ENCODE measurements around the gene CCDC183.
"Not testable (repeated sequence)": the region's sequence is repeated elsewhere in the genome, so short reads cannot be mapped to it uniquely, and the experiment has no call there.

CCDC183 gene

DNA sequence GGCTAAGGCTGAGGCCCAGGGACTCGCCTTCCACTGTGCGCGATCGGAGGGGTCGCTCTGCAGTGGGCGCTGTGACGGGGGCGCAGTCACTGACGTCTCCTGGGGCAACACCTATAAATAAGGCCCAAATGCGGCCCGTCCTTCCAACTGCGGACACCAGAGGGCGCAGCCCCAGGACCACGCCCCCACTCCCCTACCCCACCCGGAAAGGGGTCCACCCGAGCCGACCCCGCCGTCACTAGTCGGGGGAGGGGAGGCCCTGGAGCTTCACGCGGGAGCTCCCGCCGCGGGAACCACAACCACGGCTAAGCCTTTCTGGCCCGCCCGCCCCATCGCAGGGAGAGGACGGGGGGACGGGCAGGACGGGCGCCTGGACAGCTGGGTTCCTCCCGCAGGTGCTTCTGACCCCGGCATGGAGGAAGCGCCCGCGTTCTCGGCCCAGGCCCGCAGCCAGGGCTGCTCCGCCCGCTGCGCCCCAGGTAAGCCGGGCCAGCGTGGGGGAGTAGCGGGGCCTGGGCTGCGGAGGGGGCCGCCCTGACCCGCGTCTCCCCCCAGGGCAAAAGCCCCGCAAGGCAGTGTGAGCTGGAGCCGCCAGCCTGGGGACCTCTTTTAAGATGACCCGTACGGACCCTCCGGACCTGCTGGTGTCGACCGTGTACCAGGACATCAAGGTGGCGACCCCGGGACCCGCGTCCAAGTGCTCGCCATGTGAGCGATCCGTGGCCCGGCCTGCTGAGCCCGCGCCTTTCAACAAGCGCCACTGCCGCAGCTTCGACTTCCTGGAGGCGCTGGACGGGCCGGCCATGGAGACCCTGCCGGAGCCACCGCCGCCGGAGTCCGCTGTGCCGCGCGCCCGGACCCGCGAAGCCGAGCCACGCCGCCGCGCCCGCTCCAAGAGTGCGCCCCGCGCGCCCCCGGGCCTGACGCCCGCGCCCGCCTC lies 47.9 kb downstream of the CCDC183 start:
- H3K36me3 ChIP-seq (ENCODE audit: insufficient read depth, low read length); H2AFZ ChIP-seq (ENCODE audit: low read length); H3K79me2 ChIP-seq (ENCODE audit: insufficient read depth, low read length); H3K9ac ChIP-seq (ENCODE audit: low read depth, low read length, poor library complexity, severe bottlenecking); H4K20me1 ChIP-seq (ENCODE audit: insufficient read depth, low read length, poor library complexity, severe bottlenecking); H3K9me2 ChIP-seq (replicated peaks; ENCODE audit: low read depth, low read length); H3K27me3 ChIP-seq (ENCODE audit: insufficient read depth, low read length, poor library complexity, severe bottlenecking); H3F3A ChIP-seq (ENCODE audit: low read depth); H3K4me3 ChIP-seq (ENCODE audit: low read length, poor library complexity, severe bottlenecking); H3K9me3 ChIP-seq (ENCODE audit: insufficient read depth, low read depth, low read length): not testable (repeated sequence)
- peaks cover 11% of the 10 kb centered on the region for H3K4me1 ChIP-seq (ENCODE audit: insufficient read depth, low read length, poor library complexity, severe bottlenecking)
- peak overlapping the region; percentile 37 for H3K4me2 ChIP-seq (ENCODE audit: low read depth, low read length, poor library complexity, severe bottlenecking)
- TF ChIP-seq, protein P1, sequence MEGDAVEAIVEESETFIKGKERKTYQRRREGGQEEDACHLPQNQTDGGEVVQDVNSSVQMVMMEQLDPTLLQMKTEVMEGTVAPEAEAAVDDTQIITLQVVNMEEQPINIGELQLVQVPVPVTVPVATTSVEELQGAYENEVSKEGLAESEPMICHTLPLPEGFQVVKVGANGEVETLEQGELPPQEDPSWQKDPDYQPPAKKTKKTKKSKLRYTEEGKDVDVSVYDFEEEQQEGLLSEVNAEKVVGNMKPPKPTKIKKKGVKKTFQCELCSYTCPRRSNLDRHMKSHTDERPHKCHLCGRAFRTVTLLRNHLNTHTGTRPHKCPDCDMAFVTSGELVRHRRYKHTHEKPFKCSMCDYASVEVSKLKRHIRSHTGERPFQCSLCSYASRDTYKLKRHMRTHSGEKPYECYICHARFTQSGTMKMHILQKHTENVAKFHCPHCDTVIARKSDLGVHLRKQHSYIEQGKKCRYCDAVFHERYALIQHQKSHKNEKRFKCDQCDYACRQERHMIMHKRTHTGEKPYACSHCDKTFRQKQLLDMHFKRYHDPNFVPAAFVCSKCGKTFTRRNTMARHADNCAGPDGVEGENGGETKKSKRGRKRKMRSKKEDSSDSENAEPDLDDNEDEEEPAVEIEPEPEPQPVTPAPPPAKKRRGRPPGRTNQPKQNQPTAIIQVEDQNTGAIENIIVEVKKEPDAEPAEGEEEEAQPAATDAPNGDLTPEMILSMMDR (conservative IDR thresholded peaks at IDR 0.05; ENCODE audit: low read length) = peak; percentile 54

DNA sequence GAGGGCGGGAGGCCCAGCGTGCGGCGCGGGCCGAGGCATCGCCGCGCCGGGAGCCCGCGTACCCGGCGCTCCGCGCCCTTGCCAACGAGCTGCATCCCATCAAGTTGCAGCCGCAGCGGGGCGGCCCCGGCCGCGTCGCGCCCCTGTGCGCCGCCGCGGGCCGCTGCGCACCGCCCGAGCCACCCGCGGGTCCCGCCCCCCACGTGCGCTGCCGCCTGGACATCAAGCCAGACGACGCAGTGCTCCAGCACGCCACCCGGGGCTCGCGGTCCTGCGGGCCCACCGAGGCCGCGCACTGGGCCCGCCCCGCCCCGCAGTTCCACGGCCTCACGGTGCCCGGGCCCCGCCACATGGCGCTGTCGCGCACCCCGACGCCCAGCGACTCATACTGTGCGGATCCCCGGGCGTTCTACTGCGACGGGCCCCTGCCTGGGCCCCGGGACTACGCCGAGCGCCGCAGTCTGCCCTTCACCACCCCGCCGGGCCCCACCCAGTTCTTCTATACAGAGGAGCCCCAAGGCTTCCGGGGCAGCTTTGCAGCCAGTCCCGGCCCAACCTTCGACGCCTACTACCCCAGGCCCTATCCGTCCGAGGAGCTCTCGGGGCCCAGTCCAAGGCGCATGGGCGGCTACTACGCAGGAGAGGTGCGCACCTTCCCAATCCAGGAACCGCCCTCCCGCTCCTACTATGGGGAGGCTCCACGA lies 48.8 kb downstream of the CCDC183 start:
- Histone ChIP-seq H3K4me1 (ENCODE audit: insufficient read depth, low read length, poor library complexity, severe bottlenecking) (peaks cover 11% of the 10 kb centered on the region), H3K9me3 (ENCODE audit: insufficient read depth, low read depth, low read length) (no peaks in the 10 kb centered on the region), H3K27me3 (ENCODE audit: insufficient read depth, low read length, poor library complexity, severe bottlenecking) (no peaks in the 10 kb centered on the region), H3K36me3 (ENCODE audit: insufficient read depth, low read length) (no peaks in the 10 kb centered on the region), H3K9ac (ENCODE audit: low read depth, low read length, poor library complexity, severe bottlenecking) (no peak overlapping the region), H3K4me2 (ENCODE audit: low read depth, low read length, poor library complexity, severe bottlenecking) (no peak overlapping the region), H2AFZ (ENCODE audit: low read length) (no peak overlapping the region), H3F3A (ENCODE audit: low read depth) (no peaks in the 10 kb centered on the region), H3K4me3 (ENCODE audit: low read length, poor library complexity, severe bottlenecking) (no peak overlapping the region), H3K79me2 (ENCODE audit: insufficient read depth, low read length) (peaks cover 7% of the 10 kb centered on the region; the same call in 1 of the 2 replicates), H3K9me2 (replicated peaks; ENCODE audit: low read depth, low read length) (no peaks in the 10 kb centered on the region), H4K20me1 (ENCODE audit: insufficient read depth, low read length, poor library complexity, severe bottlenecking) (peaks cover 13% of the 10 kb centered on the region)
- no peak for TF ChIP-seq EZH2phosphoT487 (IDR thresholded peaks at IDR 0.05; ENCODE audit: borderline replicate concordance)
- TF ChIP-seq, protein P1 (conservative IDR thresholded peaks at IDR 0.05; ENCODE audit: low read length) = no peak

DNA sequence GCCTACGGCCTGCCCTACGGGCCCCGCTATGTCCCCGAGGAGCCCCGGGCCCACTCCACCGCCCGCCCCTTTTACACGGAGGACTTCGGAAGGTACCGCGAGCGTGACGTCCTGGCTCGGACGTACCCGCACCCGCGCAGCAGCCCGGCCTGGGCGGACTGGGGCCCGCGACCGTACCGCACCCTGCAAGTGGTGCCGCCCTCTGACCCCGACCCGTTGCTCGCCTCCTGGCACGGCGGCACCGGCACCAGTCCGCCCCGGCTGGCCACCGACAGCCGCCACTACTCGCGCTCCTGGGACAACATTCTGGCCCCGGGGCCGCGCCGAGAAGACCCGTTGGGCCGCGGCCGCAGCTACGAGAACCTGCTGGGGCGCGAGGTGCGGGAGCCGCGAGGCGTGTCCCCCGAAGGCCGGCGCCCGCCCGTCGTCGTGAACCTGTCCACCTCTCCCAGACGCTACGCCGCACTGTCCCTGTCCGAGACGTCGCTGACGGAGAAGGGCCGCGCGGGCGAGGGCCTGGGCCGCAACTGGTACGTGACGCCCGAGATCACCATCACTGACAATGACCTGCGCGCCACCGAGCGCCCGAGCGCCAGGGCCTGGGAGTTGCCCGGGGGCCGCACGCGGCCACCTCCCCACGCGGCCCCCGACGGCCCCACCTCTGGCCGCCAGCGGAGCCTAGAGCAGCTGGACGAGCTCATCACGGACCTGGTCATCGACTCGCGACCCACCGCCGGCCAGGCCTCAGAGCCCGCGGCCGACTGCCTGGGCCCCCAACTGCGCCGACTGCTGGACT lies 49.5 kb downstream of the CCDC183 start:
- no peak overlapping the region for H3K4me2 ChIP-seq (ENCODE audit: low read depth, low read length, poor library complexity, severe bottlenecking)
- no peaks in the 10 kb centered on the region for H3K36me3 ChIP-seq (ENCODE audit: insufficient read depth, low read length)
- H3K4me3 ChIP-seq (ENCODE audit: low read length, poor library complexity, severe bottlenecking) = no peak overlapping the region
- peaks cover 15% of the 10 kb centered on the region for H3K4me1 ChIP-seq (ENCODE audit: insufficient read depth, low read length, poor library complexity, severe bottlenecking)
- H2AFZ ChIP-seq (ENCODE audit: low read length) = no peak overlapping the region
- H3K79me2 ChIP-seq (ENCODE audit: insufficient read depth, low read length) = peaks cover 15% of the 10 kb centered on the region; the same call in 1 of the 2 replicates
- TF ChIP-seq, protein P1 (conservative IDR thresholded peaks at IDR 0.05; ENCODE audit: low read length) = no peak
- TF ChIP-seq EZH2phosphoT487 (IDR thresholded peaks at IDR 0.05; ENCODE audit: borderline replicate concordance) = no peak
- H3K9me3 ChIP-seq (ENCODE audit: insufficient read depth, low read depth, low read length) = no peaks in the 10 kb centered on the region
- H4K20me1 ChIP-seq (ENCODE audit: insufficient read depth, low read length, poor library complexity, severe bottlenecking) = peaks cover 20% of the 10 kb centered on the region
- no peaks in the 10 kb centered on the region for H3K9me2 ChIP-seq (replicated peaks; ENCODE audit: low read depth, low read length)
- H3F3A ChIP-seq (ENCODE audit: low read depth) = no peaks in the 10 kb centered on the region
- H3K9ac ChIP-seq (ENCODE audit: low read depth, low read length, poor library complexity, severe bottlenecking) = no peak overlapping the region
- no peaks in the 10 kb centered on the region for H3K27me3 ChIP-seq (ENCODE audit: insufficient read depth, low read length, poor library complexity, severe bottlenecking)
